Right lung (tissue), 5 donors: Measurements from ENCODE around the gene IQCM. TPM values are rescaled to one million over a fixed set of nuclear protein-coding genes. Genes with fewer than 3 reads are reported as not detected.
"Not testable (repeated sequence)": the region's sequence is repeated elsewhere in the genome, so short reads cannot be mapped to it uniquely, and the experiment has no call there.

Experiments used
- DNase-seq, 2 donors: peaks; one replicate each; pipeline ENCODE4 v3.0.0-alpha.2; 2013
- polyA plus RNA-seq, 5 donors: library from polyadenylated mRNA; unstranded; fragments of 120-200 nt; gene quantifications; one replicate each; pipeline versions ENCODE4 v1.2.1 to v1.2.3, GENCODE V29; 2013; ENCODE audit warnings: inconsistent platforms in 1 of 5, low replicate concordance in 1 of 5; ENCODE audit not compliant: insufficient read length in 5 of 5, insufficient read depth in 1 of 5

Gene IQCM
- polyA plus RNA-seq, 5 donors, result not detected

DNA sequence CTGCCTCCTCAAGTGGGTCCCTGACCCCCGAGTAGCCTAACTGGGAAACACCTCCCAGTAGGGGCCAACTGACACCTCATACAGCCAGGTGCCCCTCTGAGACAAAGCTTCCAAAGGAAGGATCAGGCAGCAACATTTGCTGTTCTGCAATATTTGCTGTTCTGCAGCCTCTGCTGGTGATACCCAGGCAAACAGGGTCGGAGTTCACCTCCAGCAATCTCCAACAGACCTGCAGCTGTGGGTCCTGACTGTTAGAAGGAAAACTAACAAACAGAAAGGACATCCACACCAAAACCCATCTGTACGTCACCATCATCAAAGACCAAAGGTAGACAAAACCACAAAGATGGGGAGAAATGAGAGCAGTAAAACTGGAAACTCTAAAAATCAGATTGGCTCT is 347.0 kb downstream of the IQCM start:
- not testable (repeated sequence) for DNase-seq

DNA sequence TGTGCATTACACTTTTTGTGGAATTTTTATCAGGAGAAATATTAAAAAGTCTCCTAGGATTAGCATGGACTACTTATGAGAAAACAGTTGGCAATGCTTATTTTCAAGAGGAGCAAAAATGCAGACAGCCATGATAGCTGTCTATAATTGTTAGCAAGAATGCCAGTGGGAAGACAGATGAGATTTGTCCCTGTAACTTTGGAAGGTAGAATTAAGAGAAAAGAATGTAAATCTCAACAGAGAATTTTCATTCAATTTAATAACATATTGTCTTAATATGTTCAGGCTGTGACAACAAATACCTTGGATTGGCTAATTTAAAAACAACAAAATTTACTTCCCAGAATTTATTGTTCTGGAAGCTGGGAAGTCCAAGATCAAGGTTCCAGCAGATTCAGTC is 349.2 kb downstream of the IQCM start:
- no peak for DNase-seq

DNA sequence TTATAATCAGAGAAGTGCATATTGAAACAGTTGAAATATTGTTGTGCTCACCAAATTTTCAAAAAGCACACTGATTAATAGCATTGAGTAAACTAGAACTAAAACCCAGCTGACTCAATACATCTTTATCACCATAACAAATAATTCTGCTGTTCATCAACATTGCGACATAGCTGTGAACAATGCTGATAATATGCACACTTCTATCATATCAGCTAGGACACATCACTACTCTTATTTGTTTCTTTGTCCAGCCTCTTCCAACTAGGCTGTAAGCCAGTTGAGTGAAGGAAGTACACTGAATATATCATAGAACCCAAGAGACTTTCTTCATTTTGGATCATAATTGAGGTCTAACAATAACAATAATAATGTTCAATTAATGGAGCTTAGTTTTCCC is 349.7 kb downstream of the IQCM start:
- no peak for DNase-seq

DNA sequence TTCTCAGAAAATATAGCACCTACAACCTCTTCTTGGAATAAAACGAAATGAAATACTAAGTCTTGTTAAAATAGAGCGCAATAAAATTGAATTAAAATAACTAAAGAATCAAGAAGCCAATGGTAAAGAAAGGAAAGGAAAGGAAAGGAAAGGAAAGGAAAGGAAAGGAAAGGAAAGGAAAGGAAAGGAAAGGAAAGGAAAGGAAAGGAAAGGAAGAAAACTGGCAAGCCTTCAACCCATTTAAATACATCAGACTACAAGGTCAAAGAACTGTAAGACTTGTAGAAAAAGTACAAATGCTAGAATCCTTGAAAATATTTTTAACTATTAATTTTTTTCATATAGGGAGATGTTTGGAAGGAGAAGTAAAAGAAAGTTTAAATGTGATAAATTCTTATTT is 372.1 kb downstream of the IQCM start:
- no peak for DNase-seq

DNA sequence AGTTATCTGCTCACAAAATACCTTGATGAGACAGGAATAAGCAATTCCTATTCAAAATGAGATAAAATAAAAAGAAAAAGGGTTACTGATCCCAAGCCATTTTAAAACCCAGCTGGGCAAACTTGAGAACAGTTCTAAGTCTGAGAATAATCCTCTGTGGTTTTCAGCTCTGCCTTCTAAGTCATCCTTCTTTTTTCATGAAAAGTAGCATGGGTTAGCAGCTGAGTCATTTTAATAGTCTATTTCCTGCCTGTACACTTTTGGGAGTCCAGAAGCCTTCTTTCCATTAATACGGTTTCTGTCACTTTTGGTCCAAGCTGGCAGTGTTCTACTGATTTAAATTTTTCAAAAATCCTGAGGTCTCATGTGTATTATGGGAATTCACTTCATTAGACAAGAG is 374.3 kb downstream of the IQCM start:
- DNase-seq, result no peak

DNA sequence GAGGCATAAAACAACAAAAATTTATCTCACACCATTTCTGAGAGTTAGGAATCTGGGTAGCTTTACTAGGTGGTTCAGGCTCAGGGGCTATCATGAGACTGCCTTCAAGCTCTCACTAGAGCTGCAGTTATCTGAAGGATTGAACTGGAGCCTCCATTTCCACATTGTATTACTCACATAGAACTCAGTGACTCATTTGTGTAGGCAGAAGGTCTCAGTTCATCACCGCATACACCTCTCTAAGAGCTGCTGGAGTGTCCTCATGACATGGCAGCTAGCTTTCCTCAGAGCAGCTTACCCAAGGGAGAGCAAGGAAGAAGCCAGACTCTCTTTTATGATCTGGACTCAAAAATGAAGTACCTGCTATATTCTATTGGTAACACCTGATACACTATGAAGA is 389.2 kb downstream of the IQCM start:
- no peak for DNase-seq

DNA sequence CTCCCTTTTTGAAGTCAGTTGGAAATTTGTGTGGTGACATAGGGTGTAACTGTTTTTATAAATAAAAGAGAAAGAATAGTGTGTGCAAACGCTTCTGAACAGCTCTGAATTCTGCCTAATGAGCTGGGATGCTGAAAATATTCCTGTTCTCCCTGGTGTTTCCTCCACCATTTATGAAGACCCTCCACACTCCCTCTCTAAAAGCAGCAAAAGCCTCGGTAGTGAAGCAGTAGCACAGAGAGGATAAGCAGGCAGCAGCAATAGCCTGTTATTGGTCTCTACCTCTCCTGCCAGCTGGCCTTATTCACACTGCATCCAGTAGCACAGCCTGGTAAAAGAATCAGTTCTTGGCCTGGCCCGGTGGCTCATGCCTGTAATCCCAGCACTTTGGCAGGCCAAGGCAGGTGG is 406.1 kb downstream of the IQCM start:
- no peak for DNase-seq

DNA sequence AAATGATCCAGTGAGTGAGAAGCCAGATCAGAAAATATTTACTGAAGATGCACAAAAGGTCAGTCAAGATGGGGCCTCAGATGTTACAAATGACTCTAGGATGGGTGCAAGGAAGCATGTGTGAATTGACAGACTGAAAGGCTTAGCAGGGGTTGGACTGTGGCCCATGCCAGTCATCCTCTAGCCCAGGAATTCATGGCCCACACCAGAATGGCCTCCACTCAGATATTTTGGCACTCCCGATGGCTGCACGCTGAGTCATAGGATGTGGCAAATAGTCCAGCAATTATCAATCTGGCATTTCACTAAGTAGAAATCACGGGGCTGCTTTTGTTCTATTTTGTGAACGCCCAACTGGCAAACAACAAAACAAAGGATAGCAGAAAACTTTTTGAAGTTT is 406.5 kb downstream of the IQCM start:
- no peak for DNase-seq

DNA sequence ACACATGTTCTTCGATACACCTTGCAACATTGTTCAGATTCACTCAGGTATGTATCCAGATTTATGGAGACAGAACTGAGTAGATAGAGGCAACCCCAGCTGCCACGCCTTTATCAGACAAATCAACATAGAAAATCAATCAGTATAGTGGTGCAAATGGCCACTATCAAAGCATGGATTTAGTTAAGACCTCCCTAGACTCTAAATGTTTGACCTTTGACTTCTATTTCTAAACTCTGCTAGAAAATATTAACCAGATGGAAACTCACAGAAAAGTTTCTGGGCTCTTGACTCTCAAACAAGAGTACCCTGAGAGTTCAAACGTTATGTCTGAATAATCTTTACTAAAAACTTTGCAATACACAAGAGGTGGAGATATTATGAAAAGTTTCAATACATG is 411.5 kb downstream of the IQCM start:
- no peak for DNase-seq

DNA sequence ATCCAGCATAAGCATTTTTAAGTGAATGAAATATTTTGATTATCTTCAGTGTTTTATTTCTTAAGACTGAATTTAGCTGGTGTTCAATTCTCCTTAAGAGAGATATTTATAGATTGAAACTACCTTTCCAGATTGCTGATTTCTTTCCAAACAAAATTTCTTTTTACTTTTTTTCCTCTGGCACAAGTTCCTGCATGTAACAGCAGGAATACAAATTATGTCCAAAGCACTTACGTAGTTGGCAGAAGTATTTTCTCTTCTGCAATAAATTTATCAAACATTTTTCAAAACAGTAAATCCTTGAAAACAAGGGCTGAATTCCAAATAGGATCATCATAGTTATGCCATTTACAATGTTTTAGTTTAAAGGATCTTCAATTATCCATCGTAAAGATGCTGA is 412.6 kb downstream of the IQCM start:
- DNase-seq, result no peak

DNA sequence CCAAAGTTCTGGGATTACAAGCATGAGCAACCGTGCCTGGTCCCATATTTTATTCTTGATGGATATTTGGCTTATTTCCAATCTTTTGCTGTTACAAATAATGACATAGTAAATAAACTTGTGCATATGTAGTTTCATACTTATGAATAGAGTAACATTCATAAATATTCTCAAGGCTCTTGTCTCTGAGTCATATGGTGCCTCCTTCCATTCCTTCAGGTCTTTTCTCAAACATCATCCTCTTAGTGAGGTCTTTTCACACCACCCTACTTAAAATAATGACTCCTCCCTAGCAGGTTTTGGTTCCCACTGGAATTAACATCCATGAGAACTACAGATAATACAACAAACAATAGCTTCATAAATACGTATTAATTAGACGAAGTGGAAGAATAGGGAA is 416.6 kb downstream of the IQCM start:
- DNase-seq, result no peak

DNA sequence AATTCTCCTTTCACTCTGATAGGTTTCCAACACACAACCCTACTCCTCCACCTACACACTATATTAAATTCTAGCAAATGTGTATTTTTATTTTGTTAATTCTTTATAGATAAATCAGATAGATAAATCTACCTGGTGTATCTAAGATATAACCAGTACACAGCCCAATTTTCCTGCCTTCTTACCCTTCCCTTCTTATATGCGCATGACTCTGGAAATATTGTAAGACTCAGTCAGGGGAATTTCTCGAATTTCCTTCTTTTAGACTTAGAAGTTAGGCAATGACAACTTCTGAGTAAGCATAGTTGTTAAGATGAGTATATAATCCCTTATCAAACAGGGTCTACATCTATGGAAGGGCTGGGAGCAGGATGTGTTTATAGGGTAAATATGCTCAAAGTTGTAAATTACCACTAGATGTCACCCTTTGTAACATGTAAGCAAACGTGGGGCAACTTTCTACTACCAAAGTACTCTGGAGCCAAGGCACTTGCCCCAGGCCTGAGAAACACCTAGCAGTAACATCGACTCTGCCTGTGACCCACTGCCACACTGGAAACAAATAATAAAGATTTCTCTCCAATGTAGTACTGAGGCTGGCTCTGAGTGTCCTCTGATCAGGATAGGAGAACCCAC is 444.7 kb downstream of the IQCM start:
- no peak for DNase-seq

DNA sequence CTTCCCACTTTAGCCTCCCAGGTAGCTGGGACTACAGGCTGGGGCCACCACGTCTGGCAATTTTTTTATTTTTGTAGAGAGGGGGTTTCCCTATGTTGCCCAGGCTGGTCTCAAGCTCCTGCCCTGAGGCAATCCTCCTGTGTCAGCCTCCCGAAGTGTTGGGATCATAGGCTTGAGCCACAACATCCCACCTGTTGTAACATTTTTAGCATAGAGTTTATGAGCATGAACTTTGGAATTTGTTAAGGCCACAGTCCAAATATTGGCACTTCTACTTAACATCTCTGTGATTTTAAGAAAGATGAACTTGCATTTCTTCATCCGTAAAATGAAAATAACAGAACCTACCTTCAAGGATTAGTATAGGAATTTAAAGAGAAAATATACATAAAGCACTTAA is 445.6 kb downstream of the IQCM start:
- DNase-seq, result no peak

DNA sequence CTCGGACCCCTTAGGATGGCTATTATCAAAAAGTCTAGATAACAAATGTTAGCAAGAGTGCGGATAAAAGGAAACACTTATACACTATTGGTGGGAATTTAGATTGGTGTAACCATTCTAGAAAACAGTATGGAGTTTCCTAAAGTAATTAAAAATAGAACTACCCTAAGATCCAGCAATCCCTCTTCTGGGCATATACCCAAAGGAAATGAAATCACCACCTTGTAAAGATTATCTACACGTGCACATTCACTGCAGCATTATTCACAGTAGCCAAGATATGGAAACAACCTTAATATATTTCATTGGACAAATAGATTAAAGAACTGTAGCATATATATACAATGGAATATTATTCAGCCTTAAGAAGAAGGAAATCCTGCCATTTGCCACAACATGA is 462.4 kb downstream of the IQCM start:
- DNase-seq, result no peak

DNA sequence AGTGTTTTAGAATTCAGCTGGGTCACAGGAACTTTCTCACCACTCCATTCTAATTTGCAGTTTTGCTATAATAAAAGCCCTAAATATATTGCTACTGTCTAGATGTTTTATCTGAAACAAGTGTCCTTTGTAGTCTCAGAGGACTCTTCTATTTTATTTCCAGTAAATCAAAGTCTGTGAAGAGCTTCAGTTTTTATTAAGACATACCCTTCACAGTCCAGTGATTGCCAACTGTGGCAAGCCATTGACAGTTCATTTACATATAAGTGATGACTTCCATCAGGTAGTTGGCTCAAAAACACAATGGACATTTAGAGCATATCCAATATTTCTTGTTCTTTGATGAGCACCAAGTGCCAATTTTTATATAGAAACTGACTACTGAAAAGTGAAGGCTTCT is 466.1 kb downstream of the IQCM start:
- DNase-seq, result no peak

DNA sequence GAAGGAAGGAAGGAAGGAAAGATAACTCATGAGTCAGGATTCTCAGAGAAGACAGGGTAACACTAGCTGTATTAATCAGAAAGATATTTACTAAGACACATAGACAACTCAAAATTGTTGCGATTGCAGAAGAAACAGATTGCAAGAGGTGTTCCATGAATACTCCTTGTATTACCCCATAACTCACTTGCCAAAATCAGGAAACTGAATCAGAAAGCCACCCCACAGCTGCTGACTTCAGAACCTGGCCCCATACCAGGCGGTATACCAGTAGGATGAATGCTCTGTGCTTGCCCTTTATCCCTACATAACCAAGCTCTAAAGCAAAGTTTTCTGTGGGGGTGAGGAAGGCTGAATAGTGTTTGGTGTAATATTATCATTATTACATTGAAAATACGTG is 468.5 kb downstream of the IQCM start:
- no peak for DNase-seq

DNA sequence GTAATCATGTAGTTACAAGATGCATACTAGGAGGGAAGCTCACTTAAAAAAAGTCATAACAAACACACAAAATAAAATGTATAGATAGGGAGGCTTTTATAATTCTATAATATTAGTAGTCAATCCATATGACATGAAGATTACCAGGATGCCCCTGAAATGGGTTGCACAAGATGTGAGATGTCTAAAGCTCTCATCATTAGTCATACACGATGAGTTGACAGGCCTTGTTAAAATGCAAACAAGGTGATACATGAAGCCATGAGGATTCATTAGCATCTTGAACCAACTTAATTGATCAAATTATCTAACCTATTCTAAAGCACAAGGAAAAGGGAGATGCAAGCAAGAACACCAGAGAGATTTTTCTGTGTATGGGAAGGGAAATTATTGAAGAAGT is 470.2 kb downstream of the IQCM start:
- DNase-seq, result no peak

DNA sequence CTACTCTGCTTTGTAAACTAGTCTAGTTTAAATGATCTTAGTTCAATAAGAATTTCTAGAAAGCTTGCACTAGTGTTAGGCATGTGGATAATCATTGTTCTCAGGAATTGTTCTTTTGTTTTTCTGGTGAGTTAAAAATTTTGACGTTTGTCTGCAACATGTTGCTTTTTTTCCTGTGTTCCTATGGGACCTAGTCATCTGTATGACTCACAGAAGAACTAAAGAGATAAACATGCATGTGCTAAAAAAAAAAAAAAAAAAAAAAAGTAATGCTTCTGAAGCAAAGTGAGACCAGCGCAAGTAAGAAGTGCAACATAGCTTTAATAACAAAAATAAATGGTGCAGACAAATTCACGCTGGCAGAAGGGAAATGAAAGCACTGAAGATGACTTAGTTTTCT is 471.2 kb downstream of the IQCM start:
- no peak for DNase-seq

DNA sequence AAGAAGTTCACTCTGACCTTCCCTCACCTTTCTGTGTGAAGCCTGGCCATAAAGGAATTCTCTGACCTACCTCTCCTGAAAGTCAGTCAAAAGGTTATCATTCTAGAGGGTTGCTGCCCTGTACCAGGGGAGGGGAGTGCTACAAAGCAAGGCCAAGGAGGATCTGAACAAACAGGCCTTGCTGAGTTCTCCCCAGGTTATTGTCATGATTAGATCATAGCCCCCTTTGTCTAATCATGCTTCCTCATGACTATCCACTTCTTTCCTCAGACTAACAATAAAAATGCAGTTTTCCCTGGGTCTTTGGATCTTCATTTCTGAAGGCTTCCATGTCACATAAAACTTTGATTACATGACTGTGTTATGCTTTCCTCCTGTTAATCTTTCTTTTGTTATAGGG is 472.0 kb downstream of the IQCM start:
- no peak for DNase-seq

DNA sequence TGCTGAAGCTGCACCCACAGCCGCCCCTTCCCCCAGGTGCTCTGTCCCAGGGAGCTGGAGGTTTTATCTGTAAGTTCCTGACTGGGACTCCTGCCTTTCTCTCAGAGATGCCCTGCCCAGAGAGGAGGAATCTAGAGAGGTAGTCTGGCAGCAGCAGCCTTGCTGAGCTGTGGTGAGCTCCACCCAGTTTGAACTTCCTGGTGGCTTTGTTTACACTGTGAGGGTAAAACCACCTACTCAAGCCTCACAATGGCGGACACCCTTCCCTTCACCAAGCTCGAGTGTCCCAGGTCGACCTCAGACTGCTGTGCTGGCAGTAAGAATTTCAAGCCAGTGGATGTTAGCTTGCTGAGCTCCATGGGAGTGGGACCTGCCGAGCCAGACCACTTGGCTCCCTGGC is 474.5 kb downstream of the IQCM start:
- DNase-seq, result not testable (repeated sequence)

DNA sequence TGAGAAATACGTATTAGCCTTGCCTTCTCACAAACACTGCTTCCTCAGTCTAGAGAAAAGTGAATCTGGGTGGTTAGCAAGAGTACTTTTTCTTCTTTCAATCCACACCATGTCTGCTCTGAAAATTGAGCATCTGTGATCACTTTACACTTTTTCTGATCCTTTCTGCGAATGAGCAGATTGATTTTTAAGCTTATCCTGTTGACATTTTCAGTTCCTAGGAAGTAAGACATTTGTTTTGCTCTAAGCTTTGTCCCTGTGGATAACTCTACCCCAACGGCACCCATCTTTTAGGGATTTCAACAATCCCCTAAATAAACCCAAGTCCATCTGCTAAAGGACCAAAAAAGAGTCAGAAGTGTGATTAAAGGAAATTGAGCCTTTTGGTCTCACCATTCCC is 487.5 kb downstream of the IQCM start:
- no peak for DNase-seq

DNA sequence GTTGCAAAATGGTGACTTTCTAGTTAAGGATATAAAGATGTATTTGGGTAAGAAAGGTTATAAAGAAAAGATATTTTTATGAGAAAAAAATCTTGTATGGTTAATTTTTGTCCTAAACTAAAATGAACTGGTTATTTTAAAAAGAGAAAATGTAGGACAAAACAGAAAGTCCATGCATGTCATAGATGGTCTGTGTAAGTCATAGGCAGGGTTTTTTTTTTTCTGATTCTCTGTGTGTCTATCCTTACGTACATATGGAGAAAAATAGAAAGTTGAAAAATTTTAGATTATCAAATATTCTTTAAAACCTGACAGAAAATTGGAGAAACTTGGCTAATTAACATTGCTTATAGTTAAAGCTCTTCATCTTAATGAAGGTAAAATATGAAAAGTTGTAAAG is 493.4 kb downstream of the IQCM start:
- DNase-seq, result no peak

DNA sequence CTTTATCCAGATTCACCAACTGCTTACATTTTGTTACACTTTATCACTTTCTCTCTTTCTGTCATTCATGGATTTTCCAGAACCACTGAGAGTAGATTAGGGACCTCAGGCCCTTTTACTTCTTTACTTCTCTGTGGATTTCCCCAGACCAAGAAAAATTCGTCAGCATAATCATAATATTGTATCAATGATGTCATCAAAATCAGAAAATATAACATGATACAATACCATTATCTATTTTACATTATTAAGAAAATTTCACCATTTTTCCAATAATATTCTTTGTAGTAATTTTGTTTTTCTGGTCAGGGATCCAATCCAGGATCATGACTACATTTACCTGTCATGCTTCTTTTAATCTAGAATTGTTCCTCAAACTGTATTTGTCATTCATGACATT is 494.2 kb downstream of the IQCM start:
- DNase-seq, result no peak

DNA sequence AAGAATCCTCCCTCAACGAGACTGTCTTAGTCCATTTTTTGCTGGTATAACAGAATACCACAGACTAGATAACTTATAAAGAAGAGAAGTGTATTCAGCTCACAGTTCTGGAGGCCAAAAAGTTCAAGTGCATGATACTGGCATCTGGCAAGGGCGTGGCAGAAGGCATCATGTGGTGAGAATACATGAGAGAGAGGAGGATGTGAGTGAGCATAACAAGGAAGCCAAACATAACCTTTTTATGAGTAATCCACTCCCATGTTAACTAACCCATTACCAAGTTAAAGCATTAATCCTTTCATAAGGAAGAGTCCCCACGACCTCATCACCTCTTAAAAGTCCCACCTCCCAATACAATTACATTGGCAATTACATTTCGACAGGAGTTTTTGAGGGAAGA is 504.6 kb downstream of the IQCM start:
- no peak for DNase-seq

DNA sequence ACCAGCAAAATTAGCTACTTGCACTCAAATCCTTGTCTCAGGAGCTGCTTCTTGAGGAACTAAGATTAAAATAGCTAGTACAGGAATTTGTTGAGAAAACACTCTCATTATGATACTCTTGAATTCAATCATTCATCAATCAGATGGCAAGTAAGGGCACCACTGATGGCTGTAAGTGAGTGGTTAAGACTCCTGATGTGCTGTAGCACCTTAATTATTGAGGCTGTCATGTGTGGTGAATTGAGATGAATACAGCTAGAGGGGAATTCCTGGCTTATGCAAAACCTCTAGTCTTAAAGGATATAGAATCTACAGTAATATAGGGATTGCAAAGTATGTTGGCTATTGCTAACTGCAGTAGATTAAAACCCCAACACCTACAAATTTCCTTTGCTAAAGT is 509.1 kb downstream of the IQCM start:
- no peak for DNase-seq
